ENCODE results near the gene TAF7. TPM values are rescaled to one million over a fixed set of nuclear protein-coding genes. Genes with fewer than 3 reads are reported as not detected.
A peak's percentile ranks its signal among the peaks of the same experiment; 100 is the strongest.

Gene TAF7
- total RNA-seq, 1 experiment from 2014 or later, result 90.3 TPM

DNA sequence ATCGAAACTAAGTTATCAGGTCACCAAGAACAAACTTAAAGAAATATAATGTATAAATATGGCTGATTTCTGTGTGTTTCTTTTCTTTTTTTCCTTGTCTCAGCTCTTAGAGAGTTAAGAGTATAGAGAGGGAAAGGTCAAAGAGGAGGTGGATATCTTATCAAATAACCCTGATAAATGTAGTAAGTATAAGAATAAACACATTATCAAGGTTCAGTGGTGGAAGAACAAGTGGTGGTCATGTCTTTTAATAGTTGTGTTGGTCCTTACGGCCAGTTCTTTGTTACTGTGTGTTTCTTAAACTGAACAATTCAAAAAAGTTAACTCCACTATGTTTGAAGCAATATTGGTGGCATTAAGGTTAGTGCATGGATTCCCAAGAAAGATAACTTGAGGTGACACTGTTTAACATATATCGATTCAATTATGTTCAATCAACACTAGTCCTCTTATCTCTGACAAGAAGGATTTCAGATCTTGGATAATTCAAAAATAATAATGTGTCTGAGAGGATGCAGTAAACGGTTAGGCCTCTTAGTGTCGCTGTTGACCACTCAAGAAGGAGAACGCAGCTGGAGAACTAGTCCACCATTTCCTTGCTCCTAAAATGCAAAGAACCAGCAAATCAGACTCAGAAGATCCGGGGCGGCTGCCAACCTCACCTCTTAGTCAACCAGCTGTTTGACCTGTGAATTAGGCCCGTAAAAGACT lies 22.8 kb upstream of the TAF7 start, which contains the start of gene PCDHGA3:
Gene PCDHGA3 (plus strand): TSS at position 588 of the 711 bp plus-strand sequence. CDS start 205 bp downstream, outside the sequence.
- H2BK5ac ChIP-seq (ENCODE audit: insufficient read length, low read length), result no peak within 1 kb of the TSS
- no peak within 1 kb of the TSS for H3K4me2 ChIP-seq (ENCODE audit: insufficient read depth, insufficient read length, low read length)
- H3K9me3 ChIP-seq (ENCODE audit: control insufficient read depth, low read depth, low read length), result peaks cover 25% of the 10 kb centered on the region
- H3K9me3 Mint-ChIP-seq, result peaks cover 65 to 77% of the 10 kb centered on the region in 2 experiments
- no peak within 1 kb of the TSS for H3K14ac ChIP-seq (ENCODE audit: insufficient read depth, low read length)
- H3K36me3 Mint-ChIP-seq (ENCODE audit: insufficient read depth in 1 of 3, low read depth in 3 of 3), result peaks cover 17 to 52% (median 33%) of the 10 kb centered on the region in 3 experiments
- H3T11ph ChIP-seq (ENCODE audit: low read length), result no peak within 1 kb of the TSS
- no peak within 1 kb of the TSS for H4K91ac ChIP-seq (ENCODE audit: insufficient read length, low read depth, low read length)
- H3K9ac ChIP-seq (ENCODE audit: extremely low read depth, insufficient read length, low read length), result no peak within 1 kb of the TSS
- no peaks in the 10 kb centered on the region for H3K79me1 ChIP-seq (ENCODE audit: insufficient read depth, low read depth, low read length, poor library complexity, severe bottlenecking)
- no peak within 1 kb of the TSS for H2BK12ac ChIP-seq (ENCODE audit: insufficient read length, low read depth, low read length)
- no peak within 1 kb of the TSS for H3K4ac ChIP-seq (ENCODE audit: low read depth, low read length)
- no peak within 1 kb of the TSS for H2BK120ac ChIP-seq (ENCODE audit: low read depth, low read length, poor library complexity, severe bottlenecking)
- no peak within 1 kb of the TSS for H3K56ac ChIP-seq (ENCODE audit: insufficient read length, low read depth, low read length)
- WGBS (ENCODE audit: extremely low coverage, insufficient read length, low lambda C conversion rate), result no CpG with 5 or more reads among the region's 9 CpGs
- H4K5ac ChIP-seq (ENCODE audit: insufficient read length, low read depth, low read length), result no peak within 1 kb of the TSS
- no peak within 1 kb of the TSS for H4K8ac ChIP-seq (replicated peaks; ENCODE audit: insufficient read length, low read depth, low read length)
- H3K4me1 Mint-ChIP-seq, result peaks cover 2 to 4% of the 10 kb centered on the region in 2 experiments; a peak in 2 of 4 replicates
- no peaks in the 10 kb centered on the region for H3K23me2 ChIP-seq (ENCODE audit: insufficient read length, low read depth, low read length, poor library complexity, severe bottlenecking)
- TF ChIP-seq, protein P1, sequence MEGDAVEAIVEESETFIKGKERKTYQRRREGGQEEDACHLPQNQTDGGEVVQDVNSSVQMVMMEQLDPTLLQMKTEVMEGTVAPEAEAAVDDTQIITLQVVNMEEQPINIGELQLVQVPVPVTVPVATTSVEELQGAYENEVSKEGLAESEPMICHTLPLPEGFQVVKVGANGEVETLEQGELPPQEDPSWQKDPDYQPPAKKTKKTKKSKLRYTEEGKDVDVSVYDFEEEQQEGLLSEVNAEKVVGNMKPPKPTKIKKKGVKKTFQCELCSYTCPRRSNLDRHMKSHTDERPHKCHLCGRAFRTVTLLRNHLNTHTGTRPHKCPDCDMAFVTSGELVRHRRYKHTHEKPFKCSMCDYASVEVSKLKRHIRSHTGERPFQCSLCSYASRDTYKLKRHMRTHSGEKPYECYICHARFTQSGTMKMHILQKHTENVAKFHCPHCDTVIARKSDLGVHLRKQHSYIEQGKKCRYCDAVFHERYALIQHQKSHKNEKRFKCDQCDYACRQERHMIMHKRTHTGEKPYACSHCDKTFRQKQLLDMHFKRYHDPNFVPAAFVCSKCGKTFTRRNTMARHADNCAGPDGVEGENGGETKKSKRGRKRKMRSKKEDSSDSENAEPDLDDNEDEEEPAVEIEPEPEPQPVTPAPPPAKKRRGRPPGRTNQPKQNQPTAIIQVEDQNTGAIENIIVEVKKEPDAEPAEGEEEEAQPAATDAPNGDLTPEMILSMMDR (conservative IDR thresholded peaks at IDR 0.05), result peak; percentile 66
- H3K27me3 ChIP-seq (ENCODE audit: insufficient read depth, low read length), result no peaks in the 10 kb centered on the region
- no peak within 1 kb of the TSS for H3K23ac ChIP-seq (ENCODE audit: insufficient read length, low read depth, low read length)
- H3K4me1 ChIP-seq (ENCODE audit: insufficient read depth, low read length), result no peaks in the 10 kb centered on the region
- H3K27ac ChIP-seq (ENCODE audit: insufficient read length, low read depth, low read length), result no peak within 1 kb of the TSS
- no peak within 1 kb of the TSS for H2BK15ac ChIP-seq (ENCODE audit: low read depth, low read length)
- H3K4me3 Mint-ChIP-seq, result peak within 1 kb of the TSS in 1 of 2 experiments; percentile 44; a peak in 1 of 5 replicates
- H2AK5ac ChIP-seq (ENCODE audit: insufficient read length, low read length), result no peak within 1 kb of the TSS
- peaks cover 9% of the 10 kb centered on the region for H3K27me3 Mint-ChIP-seq (ENCODE audit: low read depth)
- H3K18ac ChIP-seq (ENCODE audit: insufficient read length, low read depth, low read length), result no peak within 1 kb of the TSS
- DNase-seq, result no peak
- no peak within 1 kb of the TSS for H2BK20ac ChIP-seq (ENCODE audit: low read depth, low read length, poor library complexity, severe bottlenecking)
- no peak within 1 kb of the TSS for H3K27ac Mint-ChIP-seq
- H2AFZ ChIP-seq (ENCODE audit: low read length), result peak within 1 kb of the TSS; percentile 35
- no peaks in the 10 kb centered on the region for H3K79me2 ChIP-seq (ENCODE audit: insufficient read depth, low read length)
- no peaks in the 10 kb centered on the region for H4K20me1 ChIP-seq (ENCODE audit: control insufficient read depth, insufficient read depth, insufficient read length)

Data from H9 (cell line).